ENCODE data around the gene GFRA3.
"Not testable (repeated sequence)": the region's sequence is repeated elsewhere in the genome, so short reads cannot be mapped to it uniquely, and the experiment has no call there.

The GFRA3 gene

GRCh38 chr5:138274189-138274853 lies at the start of gene GFRA3:
Gene GFRA3 (minus strand): TSS chr5:138274621. CDS start chr5:138274424, 197 bp downstream.
- DNase-seq (ENCODE audit: low spot score): no peak

- not testable (repeated sequence) for DNase-seq (ENCODE audit: low spot score)
These were observed 43.8 kb upstream of the GFRA3 start for GRCh38 chr5:138318211-138318610.

GRCh38 chr5:138316355-138316754 lies 41.9 kb upstream of the GFRA3 start:
- no peak for DNase-seq (ENCODE audit: low spot score)

GRCh38 chr5:138315751-138316278 lies 41.4 kb upstream of the GFRA3 start:
- no peak for DNase-seq (ENCODE audit: low spot score)

GRCh38 chr5:138305797-138306196 lies 31.4 kb upstream of the GFRA3 start:
- DNase-seq (ENCODE audit: low spot score): no peak

- DNase-seq (ENCODE audit: low spot score): no peak
These were observed 29.0 kb upstream of the GFRA3 start for GRCh38 chr5:138303372-138303771.

- DNase-seq (ENCODE audit: low spot score): no peak
These were observed 14.9 kb upstream of the GFRA3 start for GRCh38 chr5:138289296-138289695.

GRCh38 chr5:138287246-138287645 lies 12.8 kb upstream of the GFRA3 start:
- no peak for DNase-seq (ENCODE audit: low spot score)

- DNase-seq (ENCODE audit: low spot score): no peak
These were observed 8.7 kb upstream of the GFRA3 start for GRCh38 chr5:138282920-138283742.

GRCh38 chr5:138280915-138281314 lies 6.5 kb upstream of the GFRA3 start:
- no peak for DNase-seq (ENCODE audit: low spot score)

GRCh38 chr5:138276402-138277054 lies 2.1 kb upstream of the GFRA3 start:
- no peak for DNase-seq (ENCODE audit: low spot score)

- no peak for DNase-seq (ENCODE audit: low spot score)
These were observed 1.5 kb upstream of the GFRA3 start for GRCh38 chr5:138275895-138276294.

GRCh38 chr5:138275379-138275782 lies 960 bp upstream of the GFRA3 start:
- DNase-seq (ENCODE audit: low spot score): no peak

- no peak for DNase-seq (ENCODE audit: low spot score)
These were observed 610 bp downstream of the GFRA3 start for GRCh38 chr5:138273834-138274188.

- no peak for DNase-seq (ENCODE audit: low spot score)
These were observed 1.7 kb downstream of the GFRA3 start for GRCh38 chr5:138272681-138273080.

GRCh38 chr5:138271281-138271680 lies 3.1 kb downstream of the GFRA3 start:
- no peak for DNase-seq (ENCODE audit: low spot score)

GRCh38 chr5:138264183-138264582 lies 10.2 kb downstream of the GFRA3 start:
- DNase-seq (ENCODE audit: low spot score): no peak

GRCh38 chr5:138263581-138263980 lies 10.8 kb downstream of the GFRA3 start:
- no peak for DNase-seq (ENCODE audit: low spot score)

- no peak for DNase-seq (ENCODE audit: low spot score)
These were observed 15.6 kb downstream of the GFRA3 start for GRCh38 chr5:138258704-138259292.

- DNase-seq (ENCODE audit: low spot score): no peak
These were observed 16.8 kb downstream of the GFRA3 start for GRCh38 chr5:138257583-138257982.

GRCh38 chr5:138252944-138253343 lies 21.5 kb downstream of the GFRA3 start:
- no peak for DNase-seq (ENCODE audit: low spot score)

GRCh38 chr5:138247800-138248199 lies 26.6 kb downstream of the GFRA3 start:
- DNase-seq (ENCODE audit: low spot score): not testable (repeated sequence)

All from LoVo (cell line).